Left kidney (tissue), 2 donors: ENCODE results near the gene ADCY1. TPM values are rescaled to one million over a fixed set of nuclear protein-coding genes. Genes with fewer than 3 reads are reported as not detected.
"Not testable (repeated sequence)": the region's sequence is repeated elsewhere in the genome, so short reads cannot be mapped to it uniquely, and the experiment has no call there.

Source experiments
- DNase-seq: peaks from one replicate; pipeline ENCODE4 v3.0.0-alpha.2; 2013
- polyA plus RNA-seq: library from polyadenylated mRNA; unstranded; fragments of 120-200 nt; gene quantifications from one replicate; pipeline ENCODE4 v1.2.1, GENCODE V29; 2013; ENCODE audit not compliant: insufficient read length

Gene ADCY1
- polyA plus RNA-seq, 1 donor, result 3.1 TPM

DNA sequence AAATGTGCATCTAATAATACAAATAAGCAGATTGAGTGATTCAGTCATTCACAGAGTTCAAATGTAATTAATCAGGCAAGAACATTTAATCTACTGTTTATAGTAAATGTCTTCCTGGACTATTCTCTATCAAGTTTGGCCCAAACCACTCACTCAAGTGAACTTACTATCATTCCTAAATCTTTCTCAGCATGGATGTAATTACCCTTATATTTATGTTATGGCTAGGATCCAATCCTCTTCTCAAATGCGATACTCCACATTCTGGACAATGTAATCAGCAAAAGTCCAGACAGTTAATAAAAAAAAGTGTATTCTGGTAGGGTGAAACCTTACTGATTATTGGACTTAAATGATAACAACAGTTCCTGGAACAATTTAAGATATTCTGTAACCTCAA, 185.3 kb downstream of the ADCY1 start:
- not testable (repeated sequence) for DNase-seq

DNA sequence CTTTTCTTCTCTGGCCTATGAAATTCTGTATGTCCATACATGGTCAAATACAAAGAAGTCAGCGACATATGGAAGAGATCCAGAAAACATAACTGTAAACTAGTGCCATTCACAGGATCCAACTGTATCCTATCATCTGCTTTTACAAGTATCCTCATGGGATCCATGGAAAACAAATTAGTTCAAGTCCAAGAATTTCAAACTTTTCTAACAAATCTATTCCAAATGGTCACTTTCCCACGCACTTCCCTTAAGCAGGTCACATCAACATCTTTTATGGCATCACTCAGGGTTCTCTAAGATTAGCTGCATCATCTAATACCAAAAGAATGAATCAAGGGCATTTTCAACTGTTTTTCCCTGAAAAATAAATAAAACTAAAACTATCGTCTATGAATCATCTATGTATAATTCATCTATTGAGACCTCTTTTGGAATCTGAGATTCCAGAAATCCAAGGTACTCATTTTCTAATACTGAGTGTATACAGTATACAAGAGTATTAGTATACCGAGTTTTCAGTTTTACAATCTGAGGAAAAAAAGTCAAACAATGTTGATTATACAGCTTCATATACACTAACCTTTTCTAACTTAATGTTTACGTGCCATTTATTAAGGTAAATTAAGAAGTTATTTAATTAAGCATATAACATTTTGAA, 187.5 kb downstream of the ADCY1 start:
- DNase-seq, result peak; percentile 41

- not testable (repeated sequence) for DNase-seq
Measured at GRCh38 chr7:45762225-45762994, 188.2 kb downstream of the ADCY1 start.

DNA sequence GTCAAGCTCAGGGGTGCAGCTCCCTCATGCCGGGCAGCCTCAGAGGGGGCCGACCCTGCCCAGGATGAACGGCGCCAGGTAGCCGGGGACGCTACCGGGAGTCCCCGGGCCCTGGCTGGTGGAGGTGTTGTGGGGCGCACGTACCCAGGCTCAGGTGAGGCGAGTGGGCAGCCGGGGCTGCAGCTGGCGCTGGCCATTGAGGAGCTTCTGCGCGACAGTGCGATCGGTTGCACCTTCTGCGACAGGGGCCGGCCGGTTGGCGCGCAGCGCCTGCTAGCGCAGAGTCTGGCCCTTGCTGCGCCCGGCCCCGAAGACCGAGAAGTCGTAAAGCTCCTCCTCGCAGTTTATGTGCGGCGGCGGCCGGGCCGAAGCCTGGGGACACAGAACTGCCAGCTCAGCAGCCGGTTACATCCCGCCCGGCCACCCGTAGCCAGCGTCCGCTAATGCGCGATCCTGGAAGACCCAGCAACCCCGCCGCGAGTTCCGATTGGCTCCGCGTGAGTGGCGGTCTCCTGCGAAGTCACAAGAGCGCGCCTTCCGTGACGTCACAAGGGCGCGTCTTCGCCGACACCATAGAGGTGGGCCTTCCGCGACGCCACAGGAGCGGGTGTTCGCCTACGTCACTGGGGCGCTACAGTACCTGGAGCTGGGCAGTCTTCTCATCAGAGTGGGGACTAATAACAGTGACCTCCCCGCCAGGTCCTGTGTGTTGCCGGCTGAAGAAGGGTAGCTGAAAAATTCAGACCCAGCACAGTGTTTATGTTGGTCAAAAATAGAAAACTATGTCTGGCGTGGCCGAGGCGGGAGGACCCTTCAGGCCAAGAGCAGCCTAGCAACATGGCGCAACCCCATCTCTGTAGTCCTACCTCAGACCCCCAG, 194.6 kb downstream of the ADCY1 start:
- peak; percentile 98 for DNase-seq

GRCh38 chr7:45769626-45770025, 195.5 kb downstream of the ADCY1 start:
- not testable (repeated sequence) for DNase-seq
